Forelimb muscle (tissue), 1 donor: Measurements from ENCODE around the gene TDO2. TPM values are rescaled to one million over a fixed set of nuclear protein-coding genes. Genes with fewer than 3 reads are reported as not detected.
"Not testable (repeated sequence)": the region's sequence is repeated elsewhere in the genome, so short reads cannot be mapped to it uniquely, and the experiment has no call there.

ENCODE experiments used
- DNase-seq: peaks from one replicate; pipeline ENCODE4 v3.0.0-alpha.2; 2013; ENCODE audit warnings: low read depth
- polyA plus RNA-seq: library from polyadenylated mRNA; unstranded; fragments of 120-200 nt; gene quantifications from one replicate; pipeline ENCODE4 v1.2.1, GENCODE V29; 2013; ENCODE audit not compliant: insufficient read length

TDO2 gene
- polyA plus RNA-seq, 1 donor: 0.16 TPM

- no peak for DNase-seq
These were observed 4.1 kb downstream of the TDO2 start for GRCh38 chr4:155907556-155907955.

GRCh38 chr4:155908187-155909139 lies 5.0 kb downstream of the TDO2 start:
- no peak for DNase-seq

GRCh38 chr4:155909615-155910226 lies 6.2 kb downstream of the TDO2 start:
- no peak for DNase-seq

- no peak for DNase-seq
These were observed 8.4 kb downstream of the TDO2 start for GRCh38 chr4:155911905-155912304.

- no peak for DNase-seq
These were observed 11.3 kb downstream of the TDO2 start for GRCh38 chr4:155914782-155915181.

- DNase-seq: no peak
These were observed 18.1 kb downstream of the TDO2 start for GRCh38 chr4:155921597-155921996.

- no peak for DNase-seq
These were observed 21.1 kb downstream of the TDO2 start for GRCh38 chr4:155924637-155925036.

- DNase-seq: no peak
These were observed 26.3 kb downstream of the TDO2 start for GRCh38 chr4:155929833-155930232.

GRCh38 chr4:155930330-155930729 lies 26.8 kb downstream of the TDO2 start:
- no peak for DNase-seq

GRCh38 chr4:155931634-155932033 lies 28.1 kb downstream of the TDO2 start:
- DNase-seq: no peak

- not testable (repeated sequence) for DNase-seq
These were observed 31.1 kb downstream of the TDO2 start for GRCh38 chr4:155934634-155935033.

- DNase-seq: no peak
These were observed 32.0 kb downstream of the TDO2 start for GRCh38 chr4:155935389-155935986.

GRCh38 chr4:155941085-155941790 lies 37.7 kb downstream of the TDO2 start:
- DNase-seq: no peak

GRCh38 chr4:155941820-155942219 lies 38.3 kb downstream of the TDO2 start:
- DNase-seq: no peak

- no peak for DNase-seq
These were observed 40.3 kb downstream of the TDO2 start for GRCh38 chr4:155943605-155944291.

- no peak for DNase-seq
These were observed 41.0 kb downstream of the TDO2 start for GRCh38 chr4:155944516-155944915.

GRCh38 chr4:155946486-155946885 lies 43.0 kb downstream of the TDO2 start:
- DNase-seq: no peak

GRCh38 chr4:155948541-155948940 lies 45.0 kb downstream of the TDO2 start:
- no peak for DNase-seq

- no peak for DNase-seq
These were observed 47.0 kb downstream of the TDO2 start for GRCh38 chr4:155950461-155950860.

- DNase-seq: no peak
These were observed 49.0 kb downstream of the TDO2 start for GRCh38 chr4:155952501-155952901.
